ENCODE results near the gene ZBTB42. TPM values are rescaled to one million over a fixed set of nuclear protein-coding genes. Genes with fewer than 3 reads are reported as not detected.
A peak's percentile ranks its signal among the peaks of the same experiment; 100 is the strongest.
"Not testable (repeated sequence)": the region's sequence is repeated elsewhere in the genome, so short reads cannot be mapped to it uniquely, and the experiment has no call there.

The ZBTB42 gene
- total and polyA plus RNA-seq, 9 donors: 3.3 to 7.2 (median 5.2) TPM

DNA sequence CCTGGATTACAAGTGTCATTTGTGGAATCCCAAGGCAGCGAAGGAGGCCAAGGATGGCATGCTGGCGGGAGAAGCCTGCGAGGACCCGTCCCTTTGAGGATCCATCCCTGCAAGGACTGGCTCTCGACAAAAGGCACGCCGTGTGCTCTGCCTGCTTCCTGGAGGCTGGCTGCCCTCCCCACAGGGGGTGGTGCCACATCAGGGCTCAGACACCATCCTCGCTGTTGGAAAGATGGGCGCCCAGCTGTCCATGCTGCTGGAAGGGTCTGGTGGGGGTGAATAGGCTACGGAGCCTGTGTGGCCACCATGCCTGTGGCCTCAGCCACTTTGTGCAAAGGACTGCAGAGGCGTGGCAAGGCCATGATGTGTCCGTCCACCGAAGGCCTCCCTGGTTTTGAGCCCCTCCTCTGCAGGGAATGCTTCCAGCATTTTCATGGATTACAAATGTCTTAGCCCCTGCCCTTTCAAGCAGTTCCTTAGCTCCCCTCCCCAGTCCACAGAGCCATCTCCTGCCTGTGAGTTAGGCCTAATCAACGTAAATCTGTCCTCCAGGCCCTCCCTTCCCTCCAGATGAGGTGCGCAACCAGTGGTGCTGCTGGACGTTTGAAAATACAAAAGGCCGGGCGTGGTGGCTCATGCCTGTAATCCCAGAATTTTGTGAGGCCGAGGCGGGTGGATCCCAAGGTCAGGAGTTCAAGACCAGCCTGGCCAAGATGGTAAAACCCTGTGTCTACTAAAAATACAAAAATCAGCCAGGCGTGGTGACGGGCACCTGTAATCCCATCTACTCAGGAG is 22.1 kb downstream of the ZBTB42 start:
- DNase-seq: no peak
- peaks cover 21% of the 10 kb centered on the region for H3K27me3 ChIP-seq (ENCODE audit: control insufficient read depth, insufficient read depth, low read length)
- H3K4me3 ChIP-seq (ENCODE audit: low read length): no peak overlapping the region
- no peaks in the 10 kb centered on the region for H3K36me3 ChIP-seq (ENCODE audit: control insufficient read depth, insufficient read depth, low read length)
- no peak overlapping the region for H3K27ac ChIP-seq (ENCODE audit: low read length)
- 84% methylated on average over 14 of the region's 22 CpGs for WGBS (ENCODE audit: insufficient coverage)
- peaks cover 23% of the 10 kb centered on the region for H3K4me1 ChIP-seq (ENCODE audit: control insufficient read depth, insufficient read depth, low read length)
- H3K9me3 ChIP-seq (replicated peaks; ENCODE audit: control insufficient read depth, low read depth, low read length): peaks cover 5% of the 10 kb centered on the region

GRCh38 chr14:104824353-104824997 is 23.6 kb downstream of the ZBTB42 start:
- no peak overlapping the region for H3K27ac ChIP-seq (ENCODE audit: low read length)
- no peaks in the 10 kb centered on the region for H3K9me3 ChIP-seq (replicated peaks; ENCODE audit: control insufficient read depth, low read depth, low read length)
- WGBS (ENCODE audit: insufficient coverage): 100% methylated on average over 2 of the region's 2 CpGs
- peaks cover 23% of the 10 kb centered on the region for H3K4me1 ChIP-seq (ENCODE audit: control insufficient read depth, insufficient read depth, low read length)
- no peak for DNase-seq
- no peaks in the 10 kb centered on the region for H3K36me3 ChIP-seq (ENCODE audit: control insufficient read depth, insufficient read depth, low read length)
- H3K4me3 ChIP-seq (ENCODE audit: low read length): no peak overlapping the region
- H3K27me3 ChIP-seq (ENCODE audit: control insufficient read depth, insufficient read depth, low read length): peaks cover 23% of the 10 kb centered on the region

DNA sequence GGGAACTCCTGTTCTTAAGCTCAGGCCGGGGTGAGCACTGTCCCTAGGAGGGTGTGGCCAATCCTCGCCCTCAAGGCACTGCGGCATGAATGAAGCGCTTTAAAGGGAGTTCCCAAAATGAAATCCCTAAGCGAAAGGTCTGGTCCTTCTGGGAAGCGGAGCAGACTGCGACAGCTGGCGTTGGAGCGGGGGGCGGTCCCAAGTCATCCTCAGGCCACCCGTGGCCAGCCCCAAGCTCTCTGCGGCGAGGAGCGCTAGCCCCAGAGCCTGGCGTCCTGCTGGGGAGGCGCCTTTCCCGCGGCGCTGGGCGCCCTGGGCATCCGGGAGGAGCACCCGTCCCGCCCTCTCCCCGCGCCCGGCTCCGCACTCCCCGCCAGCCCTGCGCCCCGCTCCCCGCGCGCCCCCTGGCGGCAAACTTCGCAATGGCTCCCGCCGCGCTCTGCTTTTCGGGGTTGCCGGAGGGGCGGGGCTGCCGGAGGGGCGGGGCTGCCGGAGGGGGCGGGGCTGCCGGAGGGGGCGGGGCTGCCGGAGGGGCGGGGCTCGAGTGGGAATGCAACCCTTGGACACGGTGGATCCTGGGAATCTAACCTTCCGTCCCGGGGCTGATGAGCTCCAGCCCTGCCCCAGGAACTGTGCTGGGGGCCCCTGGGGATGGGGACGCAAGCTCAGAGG is 25.4 kb downstream of the ZBTB42 start:
- peaks cover 18% of the 10 kb centered on the region for H3K4me1 ChIP-seq (ENCODE audit: control insufficient read depth, insufficient read depth, low read length)
- no peaks in the 10 kb centered on the region for H3K36me3 ChIP-seq (ENCODE audit: control insufficient read depth, insufficient read depth, low read length)
- DNase-seq: peak; percentile 88
- H3K27ac ChIP-seq (ENCODE audit: low read length): no peak overlapping the region
- peaks cover 23% of the 10 kb centered on the region for H3K27me3 ChIP-seq (ENCODE audit: control insufficient read depth, insufficient read depth, low read length)
- peak overlapping the region; percentile 62 for H3K4me3 ChIP-seq (ENCODE audit: low read length)
- H3K9me3 ChIP-seq (replicated peaks; ENCODE audit: control insufficient read depth, low read depth, low read length): no peaks in the 10 kb centered on the region
- 2% methylated on average over 28 of the region's 54 CpGs for WGBS (ENCODE audit: insufficient coverage)

DNA sequence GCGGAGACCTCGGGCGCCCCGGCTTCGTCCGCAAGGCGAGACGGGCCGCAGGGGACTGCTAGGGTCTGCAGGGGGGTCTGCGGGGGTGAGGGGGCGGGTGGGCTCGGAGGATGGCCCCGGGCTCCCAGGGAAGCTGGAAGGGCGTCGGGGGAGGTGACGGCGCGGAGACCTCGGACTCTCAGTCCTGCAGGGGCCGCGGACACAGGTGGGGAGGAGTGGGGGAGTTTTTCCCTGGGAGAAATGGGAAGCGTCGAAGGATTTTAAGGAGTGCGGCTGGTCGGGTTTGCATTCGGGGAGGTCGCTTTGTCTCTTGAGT is 25.9 kb downstream of the ZBTB42 start:
- DNase-seq: no peak
- no peaks in the 10 kb centered on the region for H3K9me3 ChIP-seq (replicated peaks; ENCODE audit: control insufficient read depth, low read depth, low read length)
- H3K4me1 ChIP-seq (ENCODE audit: control insufficient read depth, insufficient read depth, low read length): peaks cover 18% of the 10 kb centered on the region
- no peak overlapping the region for H3K27ac ChIP-seq (ENCODE audit: low read length)
- H3K36me3 ChIP-seq (ENCODE audit: control insufficient read depth, insufficient read depth, low read length): no peaks in the 10 kb centered on the region
- peaks cover 23% of the 10 kb centered on the region for H3K27me3 ChIP-seq (ENCODE audit: control insufficient read depth, insufficient read depth, low read length)
- peak overlapping the region; percentile 28 for H3K4me3 ChIP-seq (ENCODE audit: low read length)
- 0% methylated on average over 25 of the region's 27 CpGs for WGBS (ENCODE audit: insufficient coverage)

- no peak for DNase-seq
- Histone ChIP-seq H3K4me3 (ENCODE audit: low read length) (peak overlapping the region; percentile 28), H3K27ac (ENCODE audit: low read length) (no peak overlapping the region), H3K36me3 (ENCODE audit: control insufficient read depth, insufficient read depth, low read length) (no peaks in the 10 kb centered on the region), H3K4me1 (ENCODE audit: control insufficient read depth, insufficient read depth, low read length) (peaks cover 18% of the 10 kb centered on the region), H3K27me3 (ENCODE audit: control insufficient read depth, insufficient read depth, low read length) (peaks cover 23% of the 10 kb centered on the region), H3K9me3 (replicated peaks; ENCODE audit: control insufficient read depth, low read depth, low read length) (no peaks in the 10 kb centered on the region)
- 5% methylated on average over 34 of the region's 39 CpGs for WGBS (ENCODE audit: insufficient coverage)
Observed at GRCh38 chr14:104827177-104828055, 26.5 kb downstream of the ZBTB42 start.

GRCh38 chr14:104830781-104831180 is 29.9 kb downstream of the ZBTB42 start:
- H3K27me3 ChIP-seq (ENCODE audit: control insufficient read depth, insufficient read depth, low read length): peaks cover 15% of the 10 kb centered on the region
- no peaks in the 10 kb centered on the region for H3K36me3 ChIP-seq (ENCODE audit: control insufficient read depth, insufficient read depth, low read length)
- no peak for DNase-seq
- H3K4me3 ChIP-seq (ENCODE audit: low read length): no peak overlapping the region
- peaks cover 14% of the 10 kb centered on the region for H3K4me1 ChIP-seq (ENCODE audit: control insufficient read depth, insufficient read depth, low read length)
- no peak overlapping the region for H3K27ac ChIP-seq (ENCODE audit: low read length)
- no peaks in the 10 kb centered on the region for H3K9me3 ChIP-seq (replicated peaks; ENCODE audit: control insufficient read depth, low read depth, low read length)
- WGBS (ENCODE audit: insufficient coverage): 65% methylated on average over 9 of the region's 9 CpGs

DNA sequence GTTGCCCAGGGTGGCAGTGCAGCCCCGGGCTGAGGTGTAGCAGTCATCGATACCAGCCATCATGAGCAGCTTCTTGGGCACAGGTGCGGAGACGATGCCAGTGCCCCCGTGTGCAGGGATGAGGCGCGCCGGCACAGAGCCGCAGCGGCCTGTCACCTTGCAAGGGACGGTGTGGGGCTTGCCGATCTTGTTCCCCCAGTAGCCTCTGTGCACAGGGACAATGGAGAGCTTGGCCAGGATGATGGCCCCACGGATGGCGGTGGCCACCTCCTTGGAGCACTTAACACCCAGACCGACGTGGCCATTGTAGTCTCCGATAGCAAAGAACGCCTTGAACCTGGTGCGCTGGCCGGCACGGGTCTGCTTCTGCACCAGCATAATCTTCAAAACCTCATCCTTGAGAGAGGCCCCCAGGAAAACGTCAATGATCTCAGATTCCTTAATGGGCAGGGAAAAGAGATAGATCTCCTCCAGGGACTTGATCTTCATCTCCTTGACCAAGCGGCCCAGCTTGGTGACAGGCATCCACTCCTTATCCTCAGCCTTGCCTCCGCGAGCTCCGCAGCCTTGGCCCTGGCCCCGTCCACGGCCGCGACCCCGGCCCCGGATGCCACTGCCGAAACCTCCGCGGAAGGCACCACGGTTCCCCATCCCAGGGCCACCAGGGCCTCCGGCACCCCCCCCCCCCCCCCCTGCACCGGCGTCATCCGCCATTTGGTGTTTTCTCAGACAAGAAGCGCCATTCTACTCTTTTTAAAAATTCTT is 35.5 kb downstream of the ZBTB42 start:
- not testable (repeated sequence) for H3K27ac ChIP-seq (ENCODE audit: low read length); DNase-seq; H3K9me3 ChIP-seq (replicated peaks; ENCODE audit: control insufficient read depth, low read depth, low read length); H3K4me1 ChIP-seq (ENCODE audit: control insufficient read depth, insufficient read depth, low read length); H3K27me3 ChIP-seq (ENCODE audit: control insufficient read depth, insufficient read depth, low read length); H3K36me3 ChIP-seq (ENCODE audit: control insufficient read depth, insufficient read depth, low read length); H3K4me3 ChIP-seq (ENCODE audit: low read length)
- 95% methylated on average over 10 of the region's 41 CpGs for WGBS (ENCODE audit: insufficient coverage)

GRCh38 chr14:104841730-104842129 is 40.8 kb downstream of the ZBTB42 start:
- DNase-seq: no peak
- Histone ChIP-seq H3K9me3 (replicated peaks; ENCODE audit: control insufficient read depth, low read depth, low read length) (no peaks in the 10 kb centered on the region), H3K4me1 (ENCODE audit: control insufficient read depth, insufficient read depth, low read length) (peaks cover 28% of the 10 kb centered on the region), H3K4me3 (ENCODE audit: low read length) (no peak overlapping the region), H3K36me3 (ENCODE audit: control insufficient read depth, insufficient read depth, low read length) (no peaks in the 10 kb centered on the region), H3K27ac (ENCODE audit: low read length) (no peak overlapping the region), H3K27me3 (ENCODE audit: control insufficient read depth, insufficient read depth, low read length) (peaks cover 58% of the 10 kb centered on the region)
- WGBS (ENCODE audit: insufficient coverage): no CpG with 5 or more reads among the region's 1 CpG

DNA sequence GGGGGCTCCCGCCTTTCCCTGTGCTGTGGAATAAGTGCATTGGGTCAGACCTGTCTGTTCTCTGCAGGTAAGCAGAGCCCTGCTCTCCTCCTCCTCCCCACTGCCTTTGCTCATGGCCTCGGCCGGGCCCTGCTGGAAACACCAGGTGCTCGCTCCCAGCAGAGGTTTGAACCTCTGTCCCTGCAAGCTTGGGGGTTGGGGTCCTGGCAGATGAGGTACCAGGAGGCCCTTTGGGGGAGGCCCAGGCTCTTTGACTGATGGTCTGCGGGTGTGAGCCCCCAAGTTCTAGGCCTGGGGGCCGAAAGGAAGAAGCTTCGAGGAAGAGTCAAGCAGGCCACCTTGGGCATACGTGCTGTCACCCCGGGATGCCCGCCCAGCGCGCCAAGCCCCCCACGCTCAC is 42.1 kb downstream of the ZBTB42 start:
- no peak overlapping the region for H3K27ac ChIP-seq (ENCODE audit: low read length)
- H3K4me1 ChIP-seq (ENCODE audit: control insufficient read depth, insufficient read depth, low read length): peaks cover 29% of the 10 kb centered on the region
- H3K36me3 ChIP-seq (ENCODE audit: control insufficient read depth, insufficient read depth, low read length): no peaks in the 10 kb centered on the region
- no peak for DNase-seq
- peaks cover 61% of the 10 kb centered on the region for H3K27me3 ChIP-seq (ENCODE audit: control insufficient read depth, insufficient read depth, low read length)
- no peak overlapping the region for H3K4me3 ChIP-seq (ENCODE audit: low read length)
- 12% methylated on average over 9 of the region's 13 CpGs for WGBS (ENCODE audit: insufficient coverage)
- no peaks in the 10 kb centered on the region for H3K9me3 ChIP-seq (replicated peaks; ENCODE audit: control insufficient read depth, low read depth, low read length)

Data from muscle of leg (tissue), 11 donors.